SK-N-SH treated with all-trans-retinoic acid at 6 μM for 48 hours (cell line): ENCODE results near the gene BMPR2.
"Not testable (repeated sequence)": the region's sequence is repeated elsewhere in the genome, so short reads cannot be mapped to it uniquely, and the experiment has no call there.

Experiments used
- ATAC-seq: fragments of 200-7000 bp; cut with Tn5 transposase; 3 replicates; pipeline ENCODE4 v1.9.1; 2020; ENCODE audit warnings: mild to moderate bottlenecking, moderate library complexity
- ARNTL ChIP-seq: fragments of 450-650 bp; formaldehyde crosslinking; IDR thresholded peaks from 2 replicates; pipeline ENCODE4 v1.5.0; 2020; ENCODE audit warnings: low read depth, mild to moderate bottlenecking, moderate library complexity, borderline replicate concordance
- BACH2 ChIP-seq: fragments of 250-450 bp; sonication (Bioruptor Pico); IDR thresholded peaks from 2 replicates; pipeline ENCODE4 v1.9.0; 2021; ENCODE audit warnings: mild to moderate bottlenecking, borderline replicate concordance
- CREB5 ChIP-seq: fragments of 250-450 bp; sonication (Bioruptor Pico); IDR thresholded peaks from 2 replicates; pipeline ENCODE4 v1.5.1; 2020; ENCODE audit warnings: low read depth, mild to moderate bottlenecking, moderate library complexity
- CSDC2 ChIP-seq: fragments of 250-450 bp; sonication (Bioruptor Pico); IDR thresholded peaks from 2 replicates; pipeline ENCODE4 v1.5.0; 2020; ENCODE audit warnings: mild to moderate bottlenecking, moderate library complexity
- CSRNP3 ChIP-seq: fragments of 250-450 bp; sonication (Bioruptor Pico); IDR thresholded peaks from 2 replicates; pipeline ENCODE4 v1.5.1; 2021; ENCODE audit warnings: mild to moderate bottlenecking, moderate library complexity
- GLIS3 ChIP-seq: fragments of 250-450 bp; sonication (Bioruptor Pico); IDR thresholded peaks from 2 replicates; pipeline ENCODE4 v1.5.0; 2020; ENCODE audit warnings: mild to moderate bottlenecking, moderate library complexity
- ISL1 ChIP-seq: fragments of 250-450 bp; sonication (Bioruptor Pico); IDR thresholded peaks from 2 replicates; pipeline ENCODE4 v2.1.2; 2022; ENCODE audit warnings: mild to moderate bottlenecking, moderate library complexity
- PATZ1 ChIP-seq: fragments of 250-450 bp; sonication (Bioruptor Pico); IDR thresholded peaks from 2 replicates; pipeline ENCODE4 v1.8.0; 2020; ENCODE audit warnings: mild to moderate bottlenecking, moderate library complexity, borderline replicate concordance
- POU6F1 ChIP-seq: fragments of 250-450 bp; sonication (Bioruptor Pico); IDR thresholded peaks from 2 replicates; pipeline ENCODE4 v1.8.0; 2021; ENCODE audit warnings: low read depth, mild to moderate bottlenecking, moderate library complexity, borderline replicate concordance
- PPARA ChIP-seq: fragments of 250-450 bp; sonication (Bioruptor Pico); IDR thresholded peaks from 2 replicates; pipeline ENCODE4 v1.5.0; 2020; ENCODE audit warnings: mild to moderate bottlenecking, borderline replicate concordance
- RARB ChIP-seq: fragments of 250-450 bp; sonication (Bioruptor Pico); IDR thresholded peaks from 2 replicates; pipeline ENCODE4 v1.8.0; 2021; ENCODE audit warnings: mild to moderate bottlenecking, moderate library complexity
- SNAI2 ChIP-seq: fragments of 250-450 bp; sonication (Bioruptor Pico); IDR thresholded peaks from 2 replicates; pipeline ENCODE4 v1.5.0; 2020; ENCODE audit warnings: mild to moderate bottlenecking, moderate library complexity
- TOX ChIP-seq: fragments of 250-450 bp; sonication (Bioruptor Pico); IDR thresholded peaks from 2 replicates; pipeline ENCODE4 v1.8.0; 2021; ENCODE audit warnings: mild to moderate bottlenecking, moderate library complexity, borderline replicate concordance
- TSHZ2 ChIP-seq: fragments of 250-450 bp; sonication (Bioruptor Pico); IDR thresholded peaks from 2 replicates; pipeline ENCODE4 v1.5.0; 2020; ENCODE audit warnings: mild to moderate bottlenecking, moderate library complexity
- ZFP30 ChIP-seq: fragments of 450-650 bp; formaldehyde crosslinking; IDR thresholded peaks from 2 replicates; pipeline ENCODE4 v1.5.0; 2022; ENCODE audit warnings: mild to moderate bottlenecking, moderate library complexity
- ZNF565 ChIP-seq: fragments of 450-650 bp; formaldehyde crosslinking; conservative IDR thresholded peaks from 2 replicates; pipeline ENCODE4 v1.5.0; 2020; ENCODE audit warnings: low read depth, mild to moderate bottlenecking, moderate library complexity
- ZNF70 ChIP-seq: fragments of 450-650 bp; formaldehyde crosslinking; IDR thresholded peaks from 2 replicates; pipeline ENCODE4 v1.5.0; 2020; ENCODE audit warnings: mild to moderate bottlenecking, moderate library complexity

The BMPR2 gene

GRCh38 chr2:202361108-202361507, 15.0 kb upstream of the BMPR2 start:
- no peak for TF ChIP-seq ZNF70 (CRISPR knock-in tag)
- no peak for TF ChIP-seq CREB5 (CRISPR knock-in tag)
- no peak for TF ChIP-seq POU6F1 (CRISPR knock-in tag)
- no peak for TF ChIP-seq GLIS3 (CRISPR knock-in tag)
- no peak for TF ChIP-seq ZFP30 (CRISPR knock-in tag)
- TF ChIP-seq SNAI2 (CRISPR knock-in tag): no peak
- no peak for TF ChIP-seq CSDC2
- no peak for TF ChIP-seq RARB
- TF ChIP-seq TOX (CRISPR knock-in tag): no peak
- TF ChIP-seq ZNF565 (CRISPR knock-in tag): no peak
- TF ChIP-seq PATZ1 (CRISPR knock-in tag): no peak
- TF ChIP-seq PPARA (CRISPR knock-in tag): no peak
- TF ChIP-seq CSRNP3: no peak
- no peak for TF ChIP-seq TSHZ2 (CRISPR knock-in tag)
- no peak for ATAC-seq

GRCh38 chr2:202373490-202373889, 2.6 kb upstream of the BMPR2 start:
- ATAC-seq: no peak

GRCh38 chr2:202374383-202374782, 1.7 kb upstream of the BMPR2 start:
- ATAC-seq: not testable (repeated sequence)

More at GRCh38 chr2:202373490-202373889, 2.6 kb upstream of the BMPR2 start:
- TF ChIP-seq SNAI2 (CRISPR knock-in tag) (no peak), POU6F1 (CRISPR knock-in tag) (no peak), ISL1 (CRISPR knock-in tag) (no peak), ZNF565 (CRISPR knock-in tag) (no peak), BACH2 (no peak), ARNTL (CRISPR knock-in tag) (no peak), TOX (CRISPR knock-in tag) (no peak), PATZ1 (CRISPR knock-in tag) (no peak), PPARA (CRISPR knock-in tag) (no peak), ZNF70 (CRISPR knock-in tag) (no peak)
